H1 (cell line): ENCODE data around the gene RGS14. TPM values are rescaled to one million over a fixed set of nuclear protein-coding genes. Genes with fewer than 3 reads are reported as not detected.
A peak's percentile ranks its signal among the peaks of the same experiment; 100 is the strongest.

Experiments
- CHD1 ChIP-seq: IDR thresholded peaks from 2 replicates; pipeline ENCODE4 v1.6.1; 2012; ENCODE audit warnings: low read depth, low read length, improper control_type of control experiment
- CHD2 ChIP-seq: IDR thresholded peaks from 2 replicates; pipeline ENCODE4 v1.6.1; 2012; ENCODE audit warnings: low read length, improper control_type of control experiment
- EZH2 ChIP-seq: fragments of 200-600 bp; sonication (generic); IDR thresholded peaks from 2 replicates; pipeline ENCODE4 v1.7.1; 2012; ENCODE audit warnings: low read depth, mild to moderate bottlenecking, moderate library complexity, low read length, inconsistent platforms; ENCODE audit not compliant: severe bottlenecking
- GTF2F1 ChIP-seq: IDR thresholded peaks from 2 replicates; pipeline ENCODE4 v1.6.1; 2012; ENCODE audit warnings: low read depth, low read length, improper control_type of control experiment, borderline replicate concordance
- HDAC6 ChIP-seq: IDR thresholded peaks from one replicate; pipeline ENCODE4 v1.7.1; 2012; ENCODE audit warnings: low read depth, mild to moderate bottlenecking, inconsistent platforms, low read length, moderate library complexity
- JUND ChIP-seq: IDR thresholded peaks from 2 replicates; pipeline ENCODE4 v1.6.1; 2011; ENCODE audit warnings: mild to moderate bottlenecking, improper control_type of control experiment, low read length
- NRF1 ChIP-seq: IDR thresholded peaks from 2 replicates; pipeline ENCODE4 v1.6.1; 2011; ENCODE audit warnings: mild to moderate bottlenecking, low read depth, low read length, improper control_type of control experiment
- POU5F1 ChIP-seq: IDR thresholded peaks from 2 replicates; pipeline ENCODE4 v1.6.1; 2011; ENCODE audit warnings: low read depth, mild to moderate bottlenecking, low read length, moderate library complexity
- RFX5 ChIP-seq: IDR thresholded peaks from 2 replicates; pipeline ENCODE4 v1.6.1; 2011; ENCODE audit warnings: low read depth, low read length, improper control_type of control experiment, borderline replicate concordance
- RNF2 ChIP-seq: fragments of 200-900, 300-1000 bp; sonication (generic); IDR thresholded peaks from 2 replicates; pipeline ENCODE4 v1.7.1; 2016; ENCODE audit warnings: borderline replicate concordance, low read depth, mild to moderate bottlenecking, antibody characterized with exemption, low read length; ENCODE audit not compliant: poor library complexity, severe bottlenecking; ENCODE audit errors: missing control alignments
- SIN3A ChIP-seq, 2 experiments: IDR thresholded peaks in 1 of 2; conservative IDR thresholded peaks in 1 of 2; 2 replicates each; pipeline ENCODE4 v1.6.1; 2011 to 2012; ENCODE audit warnings: low read length in 2 of 2, improper control_type of control experiment in 1 of 2, low read depth in 1 of 2, mild to moderate bottlenecking in 1 of 2
- SRF ChIP-seq: IDR thresholded peaks from 2 replicates; pipeline ENCODE4 v1.6.1; 2011; ENCODE audit warnings: mild to moderate bottlenecking, low read depth, low read length, moderate library complexity
- TAF7 ChIP-seq: optimal IDR thresholded peaks from 2 replicates; pipeline ENCODE3; 2011; ENCODE audit warnings: low read depth, mild to moderate bottlenecking, inconsistent platforms, low read length, moderate library complexity, borderline replicate concordance
- TCF12 ChIP-seq: IDR thresholded peaks from 2 replicates; pipeline ENCODE4 v1.6.1; 2011; ENCODE audit warnings: low read depth, mild to moderate bottlenecking, low read length
- polyA plus RNA-seq, 7 experiments: library from polyadenylated mRNA; depleted of rRNA in 3 of 7; stranded (reverse) in 5 of 7; unstranded in 2 of 7; fragments of >200 nt in 5 of 7; fragments of 200-250 nt in 2 of 7; gene quantifications; 1 replicate in 5 of 7; 2 replicates in 1 of 7; 4 replicates in 1 of 7; pipeline versions ENCODE4 v1.2.1 to v1.2.3, GENCODE V29; 2011 to 2013; ENCODE audit warnings: missing spikeins in 2 of 7, mixed read lengths in 2 of 7
- total RNA-seq: library from RNA; stranded (reverse); fragmentation: NEBNext Ultra II Directional; extraction: Animal tissue kit (Norgen Biotek cat#: 25700); gene quantifications from 2 replicates; pipeline ENCODE4 v1.2.1, GENCODE V29; 2021
- TF ChIP-seq, protein P1 (sequence below), 3 experiments: IDR thresholded peaks; 1 replicate in 2 of 3; 2 replicates in 1 of 3; pipeline versions ENCODE4 v1.5.1 to v1.6.1; 2011; ENCODE audit warnings: low read length in 3 of 3, mild to moderate bottlenecking in 3 of 3, inconsistent platforms in 2 of 3, low read depth in 1 of 3, moderate library complexity in 1 of 3; ENCODE audit not compliant: insufficient read depth in 1 of 3; ENCODE audit errors: control extremely low read depth in 1 of 3
- TF ChIP-seq, protein P2 (sequence below): IDR thresholded peaks from 2 replicates; pipeline ENCODE4 v1.6.1; 2012; ENCODE audit warnings: inconsistent platforms
- TF ChIP-seq, protein P3 (sequence below): IDR thresholded peaks from 2 replicates; pipeline ENCODE4 v1.6.1; 2012; ENCODE audit warnings: inconsistent platforms
- TF ChIP-seq, protein P4 (sequence below): IDR thresholded peaks from 2 replicates; pipeline ENCODE4 v1.6.1; 2011; ENCODE audit warnings: low read length, improper control_type of control experiment

Gene RGS14
- total and polyA plus RNA-seq, 2 of the 8 experiments (the other 6 are each of a cell fraction or from before 2014, with no cell fraction given): 24.4 to 46.1 TPM

DNA sequence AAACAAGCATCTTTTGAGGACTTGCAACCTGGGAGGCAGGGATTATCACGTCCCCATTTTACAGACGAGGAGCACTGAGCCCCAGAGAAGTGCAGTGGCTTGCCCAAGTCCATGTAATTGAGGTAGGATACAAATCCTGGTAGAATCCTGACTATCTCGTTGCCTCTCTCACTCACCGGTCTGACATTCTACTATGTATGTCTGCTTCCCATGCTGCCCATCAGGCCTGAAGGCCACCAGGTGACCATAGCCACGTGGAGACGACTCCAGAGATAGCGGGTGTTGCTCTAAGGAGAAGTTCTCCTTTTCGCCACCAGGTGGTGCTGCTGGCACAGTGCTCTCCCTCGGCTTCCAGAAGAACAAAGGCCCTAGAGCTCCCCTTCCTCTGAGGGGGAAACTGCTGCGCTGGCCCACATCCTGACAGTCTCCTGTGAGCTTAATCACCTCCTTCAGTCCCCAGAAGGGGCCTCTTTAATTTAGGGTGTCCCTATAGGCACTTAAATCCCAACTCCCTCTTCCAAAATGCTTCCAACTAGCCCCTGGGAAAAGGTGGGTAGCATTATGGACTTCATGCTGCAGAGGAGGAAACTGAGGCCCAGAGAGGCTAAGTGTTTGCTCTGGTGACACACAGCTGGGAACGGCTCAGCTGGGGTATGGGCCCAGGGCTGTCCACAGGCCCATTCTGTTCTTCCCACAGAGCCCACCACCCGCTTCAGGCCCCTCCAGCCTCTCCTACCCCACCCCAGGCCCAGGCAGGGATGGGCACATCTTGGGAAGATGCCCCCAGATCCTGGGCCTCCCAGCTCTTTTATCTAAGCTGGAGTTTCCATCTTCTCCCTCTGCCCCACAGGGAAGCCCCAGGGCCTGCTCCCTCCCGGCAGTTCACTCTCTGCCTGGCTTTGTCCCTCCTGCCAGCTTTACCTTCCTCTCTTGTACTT lies 32.9 kb downstream of the RGS14 start (continued):
- no peak for TF ChIP-seq HDAC6
- no peak for TF ChIP-seq GTF2F1
- TF ChIP-seq, protein P1, sequence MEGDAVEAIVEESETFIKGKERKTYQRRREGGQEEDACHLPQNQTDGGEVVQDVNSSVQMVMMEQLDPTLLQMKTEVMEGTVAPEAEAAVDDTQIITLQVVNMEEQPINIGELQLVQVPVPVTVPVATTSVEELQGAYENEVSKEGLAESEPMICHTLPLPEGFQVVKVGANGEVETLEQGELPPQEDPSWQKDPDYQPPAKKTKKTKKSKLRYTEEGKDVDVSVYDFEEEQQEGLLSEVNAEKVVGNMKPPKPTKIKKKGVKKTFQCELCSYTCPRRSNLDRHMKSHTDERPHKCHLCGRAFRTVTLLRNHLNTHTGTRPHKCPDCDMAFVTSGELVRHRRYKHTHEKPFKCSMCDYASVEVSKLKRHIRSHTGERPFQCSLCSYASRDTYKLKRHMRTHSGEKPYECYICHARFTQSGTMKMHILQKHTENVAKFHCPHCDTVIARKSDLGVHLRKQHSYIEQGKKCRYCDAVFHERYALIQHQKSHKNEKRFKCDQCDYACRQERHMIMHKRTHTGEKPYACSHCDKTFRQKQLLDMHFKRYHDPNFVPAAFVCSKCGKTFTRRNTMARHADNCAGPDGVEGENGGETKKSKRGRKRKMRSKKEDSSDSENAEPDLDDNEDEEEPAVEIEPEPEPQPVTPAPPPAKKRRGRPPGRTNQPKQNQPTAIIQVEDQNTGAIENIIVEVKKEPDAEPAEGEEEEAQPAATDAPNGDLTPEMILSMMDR (IDR thresholded peaks at IDR 0.05; ENCODE audit: control extremely low read depth in 1 of 3, insufficient read depth in 1 of 3, low read depth in 1 of 3, low read length in 3 of 3): peak in 2 of 3 experiments; percentile 97; a peak in 3 of 4 replicates
- no peak for TF ChIP-seq TAF7
- TF ChIP-seq EZH2: no peak
- TF ChIP-seq, protein P2, sequence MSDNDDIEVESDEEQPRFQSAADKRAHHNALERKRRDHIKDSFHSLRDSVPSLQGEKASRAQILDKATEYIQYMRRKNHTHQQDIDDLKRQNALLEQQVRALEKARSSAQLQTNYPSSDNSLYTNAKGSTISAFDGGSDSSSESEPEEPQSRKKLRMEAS: peak; percentile 98
- no peak for TF ChIP-seq CHD2
- TF ChIP-seq JUND: 0 out of 2 replicates have a peak, but pooled peaks have one; percentile 14
- TF ChIP-seq, protein P3, sequence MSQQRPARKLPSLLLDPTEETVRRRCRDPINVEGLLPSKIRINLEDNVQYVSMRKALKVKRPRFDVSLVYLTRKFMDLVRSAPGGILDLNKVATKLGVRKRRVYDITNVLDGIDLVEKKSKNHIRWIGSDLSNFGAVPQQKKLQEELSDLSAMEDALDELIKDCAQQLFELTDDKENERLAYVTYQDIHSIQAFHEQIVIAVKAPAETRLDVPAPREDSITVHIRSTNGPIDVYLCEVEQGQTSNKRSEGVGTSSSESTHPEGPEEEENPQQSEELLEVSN: peak; percentile 76
- TF ChIP-seq RNF2: no peak
- no peak for TF ChIP-seq CHD1
- TF ChIP-seq RFX5: no peak
- no peak for TF ChIP-seq SRF
- TF ChIP-seq, protein P4, sequence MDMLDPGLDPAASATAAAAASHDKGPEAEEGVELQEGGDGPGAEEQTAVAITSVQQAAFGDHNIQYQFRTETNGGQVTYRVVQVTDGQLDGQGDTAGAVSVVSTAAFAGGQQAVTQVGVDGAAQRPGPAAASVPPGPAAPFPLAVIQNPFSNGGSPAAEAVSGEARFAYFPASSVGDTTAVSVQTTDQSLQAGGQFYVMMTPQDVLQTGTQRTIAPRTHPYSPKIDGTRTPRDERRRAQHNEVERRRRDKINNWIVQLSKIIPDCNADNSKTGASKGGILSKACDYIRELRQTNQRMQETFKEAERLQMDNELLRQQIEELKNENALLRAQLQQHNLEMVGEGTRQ: peak; percentile 87
- no peak for TF ChIP-seq TCF12
- TF ChIP-seq NRF1: no peak
- TF ChIP-seq SIN3A (conservative IDR thresholded peaks at IDR 0.05 in 1 of 2, IDR thresholded peaks at IDR 0.05 in 1 of 2; ENCODE audit: low read depth in 1 of 2, low read length in 2 of 2): peak in 1 of 2 experiments; percentile 95; a peak in 3 of 4 replicates
- no peak for TF ChIP-seq POU5F1
